HG02610 (cell line): Measurements from ENCODE around the gene CFAP251.
"Not testable (repeated sequence)": the region's sequence is repeated elsewhere in the genome, so short reads cannot be mapped to it uniquely, and the experiment has no call there.

Experiments used
- ATAC-seq: cut with Tn5 transposase; IDR thresholded peaks from one replicate; pipeline ENCODE4 v1.9.1; 2021; ENCODE audit warnings: mild to moderate bottlenecking, moderate library complexity; ENCODE audit not compliant: unreplicated experiment

CFAP251 gene

DNA sequence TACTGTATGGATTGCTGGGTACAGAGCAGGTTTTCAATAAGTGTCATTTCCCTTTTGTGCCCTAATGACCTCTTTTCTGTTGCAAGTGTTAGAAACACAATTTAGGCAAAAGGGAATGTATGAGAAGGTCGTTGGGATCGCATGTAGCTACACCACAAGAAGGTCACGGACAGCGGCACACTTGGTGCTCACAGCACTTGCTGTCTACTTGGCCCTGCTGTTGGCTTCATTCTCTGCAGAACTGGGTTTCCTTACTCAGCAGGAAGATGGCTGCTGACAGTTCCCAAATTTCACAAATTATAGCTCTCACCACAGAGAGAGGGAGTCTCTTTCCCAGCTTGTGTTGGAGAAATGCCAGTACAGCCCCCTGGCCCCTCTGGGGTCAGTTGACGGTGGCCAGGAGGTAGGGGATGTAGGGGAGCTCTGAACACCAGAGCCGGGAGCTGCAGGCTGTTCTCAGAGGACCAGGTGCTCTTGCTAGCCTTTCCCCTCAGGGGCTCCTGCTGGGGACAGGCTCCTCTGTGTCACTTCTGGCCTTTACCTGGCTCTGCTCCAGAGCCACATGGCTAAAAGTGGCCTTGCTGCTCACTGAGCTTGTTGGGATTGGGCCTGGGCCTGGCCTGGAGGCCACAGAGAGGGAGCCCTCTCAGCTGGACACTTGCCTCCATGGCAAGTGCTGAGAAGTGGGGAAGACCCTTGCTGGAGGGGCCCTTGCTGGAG lies 52.3 kb downstream of the CFAP251 start:
- no peak for ATAC-seq

DNA sequence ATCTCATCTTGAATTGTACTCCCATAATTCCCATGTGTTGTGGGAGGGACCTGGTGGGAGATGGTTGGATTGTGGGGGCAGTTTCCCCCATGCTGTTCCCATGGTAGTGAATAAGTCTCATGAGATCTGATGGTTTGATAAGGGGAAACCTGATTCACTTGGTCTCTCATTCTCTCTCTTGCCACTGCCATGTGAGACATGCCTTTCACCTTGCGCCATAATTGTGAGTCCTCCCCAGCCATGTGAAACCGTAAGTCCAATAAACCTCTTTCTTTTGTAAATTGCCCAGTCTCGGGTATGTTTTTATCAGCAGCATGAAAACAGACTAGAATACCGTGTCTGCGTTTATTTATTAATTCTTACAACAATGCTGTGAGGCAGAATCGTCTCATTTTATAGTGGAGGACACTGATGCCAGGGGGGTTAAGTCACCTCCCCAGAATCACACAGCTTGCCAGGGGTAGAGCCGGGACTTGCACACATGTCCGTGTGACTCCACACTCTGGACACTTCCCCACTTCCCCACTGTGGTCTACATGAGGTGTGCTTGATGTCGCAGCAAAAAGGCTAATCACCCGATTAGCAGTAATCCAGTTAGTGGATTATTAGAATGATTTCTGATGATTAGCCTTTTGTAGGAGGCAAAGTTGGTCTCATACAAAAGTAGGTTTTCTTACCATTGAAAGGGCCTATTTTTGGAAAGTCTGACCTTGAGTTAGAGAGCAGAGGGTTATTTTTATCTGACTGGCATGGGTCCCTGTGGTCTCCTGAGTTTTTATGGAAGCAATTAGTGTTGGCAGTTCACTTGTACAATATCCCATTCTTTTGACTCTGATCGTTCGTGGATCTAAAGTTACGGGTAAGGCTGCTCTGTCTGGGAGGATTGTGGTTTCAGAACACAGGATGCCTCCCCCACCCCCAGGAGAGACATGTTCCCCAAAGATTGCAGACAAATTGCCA lies 55.9 kb downstream of the CFAP251 start:
- no peak for ATAC-seq

DNA sequence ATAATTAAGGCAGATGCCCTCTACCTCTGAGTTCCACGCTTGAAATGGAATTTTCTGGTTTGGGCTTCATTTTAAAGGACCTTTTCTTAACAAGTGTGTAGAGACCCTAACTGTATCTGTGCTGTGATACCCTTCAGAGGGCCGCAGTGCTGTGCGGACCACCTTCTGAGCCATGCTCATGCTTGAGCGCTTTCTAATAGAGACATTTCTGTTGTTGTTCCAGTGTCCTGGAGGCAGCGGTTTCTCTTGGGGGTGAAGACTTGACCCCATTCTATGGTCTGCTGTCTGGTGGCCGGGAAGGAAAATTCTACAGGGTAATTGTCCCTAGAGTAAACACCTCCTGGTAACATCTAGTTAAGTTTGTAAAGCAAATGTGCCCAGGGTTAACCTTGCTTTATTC lies 56.6 kb downstream of the CFAP251 start:
- ATAC-seq = no peak

DNA sequence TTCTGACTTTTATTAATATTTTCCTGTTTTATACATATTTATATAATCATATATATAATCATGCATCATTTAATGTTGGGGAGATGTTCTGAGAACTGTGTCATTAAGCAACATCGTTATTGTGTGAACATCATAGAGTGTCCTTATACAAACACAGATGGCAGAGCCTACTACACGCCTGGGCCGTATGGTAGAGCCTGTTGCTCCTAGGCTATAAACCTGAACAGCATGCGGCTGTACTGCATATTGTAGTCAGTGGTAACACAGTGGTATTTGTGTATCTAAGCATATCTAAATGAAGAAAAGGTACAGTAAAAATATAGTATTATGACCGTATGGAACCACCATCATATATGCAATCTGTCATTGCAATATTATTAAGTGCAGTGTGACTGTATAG lies 58.6 kb downstream of the CFAP251 start:
- ATAC-seq = no peak

DNA sequence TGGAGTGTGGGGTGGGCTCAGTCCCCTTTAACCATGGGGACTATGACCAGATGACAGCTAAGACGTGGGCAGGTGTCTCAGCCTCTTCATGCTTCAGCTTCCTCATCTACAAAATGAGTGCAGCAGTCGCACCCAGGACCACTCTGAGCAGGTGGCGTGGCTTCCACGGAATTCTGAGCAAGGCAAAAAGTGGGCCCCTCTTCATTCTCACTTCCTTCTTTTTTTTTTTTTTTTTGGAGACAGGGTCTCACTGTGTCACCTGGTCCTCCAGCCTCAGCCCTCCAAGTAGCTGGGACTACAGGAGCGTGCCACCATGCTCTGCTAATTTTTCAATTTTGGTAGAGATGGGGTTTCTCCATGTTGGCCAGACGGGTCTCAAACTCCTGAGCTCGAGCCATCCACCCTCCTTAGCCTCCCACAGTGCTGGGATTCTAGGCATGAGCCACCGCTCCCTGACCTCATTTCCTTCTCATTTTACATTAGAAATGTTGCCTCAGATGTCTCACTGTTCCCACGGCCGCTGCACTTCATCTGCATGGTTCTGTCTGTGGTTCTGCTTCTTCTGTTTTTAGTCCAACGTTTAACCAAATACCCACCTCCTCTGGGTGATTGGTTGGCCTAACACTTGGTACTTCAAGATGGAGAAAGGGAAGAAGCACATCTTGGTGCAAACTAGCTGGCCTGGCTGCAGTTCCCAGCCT lies 61.9 kb downstream of the CFAP251 start:
- ATAC-seq = peak; percentile 67

DNA sequence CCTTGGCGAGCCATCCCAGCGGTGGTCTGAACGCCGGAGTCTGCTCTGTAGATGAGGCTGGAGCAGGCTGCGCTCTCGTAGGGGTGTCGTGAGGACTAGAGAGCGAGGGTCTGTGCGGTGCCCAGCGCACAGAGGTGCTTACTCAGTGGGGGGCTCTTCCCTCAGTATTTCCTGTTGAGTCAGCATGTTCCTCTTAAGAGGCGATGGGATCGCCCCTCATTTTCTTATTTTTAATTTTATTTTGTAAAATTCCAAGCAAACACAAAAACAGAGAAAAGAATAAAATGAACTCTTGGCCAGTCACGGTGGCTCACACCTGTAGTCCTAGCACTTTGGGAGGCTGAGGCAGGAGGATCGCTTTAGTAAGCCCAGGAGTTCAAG lies 62.5 kb downstream of the CFAP251 start:
- ATAC-seq = no peak

DNA sequence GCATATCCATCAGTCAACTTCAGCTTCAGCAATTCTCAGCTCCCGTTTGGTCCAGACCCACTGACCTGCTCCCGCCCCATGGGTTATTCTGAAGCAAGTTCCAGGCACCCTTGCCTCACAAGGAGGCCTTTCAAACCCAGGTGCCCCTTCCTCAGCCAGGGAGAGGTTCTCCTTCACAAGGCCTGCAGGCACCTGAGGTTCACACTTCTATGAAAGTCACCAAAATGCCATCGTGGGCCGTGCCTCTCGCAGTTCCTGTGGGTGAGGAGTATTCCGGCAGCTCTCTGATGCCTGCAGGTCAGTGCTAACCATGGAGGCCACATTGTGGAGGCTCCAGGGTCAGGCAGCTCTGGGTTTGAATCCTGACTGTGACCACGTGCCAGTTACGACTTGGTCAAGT lies 63.1 kb downstream of the CFAP251 start:
- no peak for ATAC-seq

DNA sequence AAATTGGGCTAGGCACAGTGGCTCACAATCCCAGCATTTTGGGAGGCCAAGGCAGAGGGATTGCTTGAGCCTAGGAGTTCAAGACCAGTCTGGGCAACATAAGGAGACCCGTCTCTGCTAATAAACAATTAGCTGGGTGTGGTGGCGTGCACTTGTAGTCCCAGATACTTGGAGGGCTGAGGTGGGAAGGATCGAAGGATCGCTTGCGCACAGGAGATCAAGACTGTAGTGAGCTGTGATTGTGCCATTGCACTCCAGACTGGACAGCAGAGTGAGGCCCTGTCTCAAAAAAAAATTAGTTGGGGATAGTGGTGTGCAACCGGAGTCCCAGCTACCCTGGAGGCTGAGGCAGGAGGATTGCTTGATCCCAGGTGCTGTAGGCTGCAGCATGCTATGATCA lies 64.6 kb downstream of the CFAP251 start:
- no peak for ATAC-seq

DNA sequence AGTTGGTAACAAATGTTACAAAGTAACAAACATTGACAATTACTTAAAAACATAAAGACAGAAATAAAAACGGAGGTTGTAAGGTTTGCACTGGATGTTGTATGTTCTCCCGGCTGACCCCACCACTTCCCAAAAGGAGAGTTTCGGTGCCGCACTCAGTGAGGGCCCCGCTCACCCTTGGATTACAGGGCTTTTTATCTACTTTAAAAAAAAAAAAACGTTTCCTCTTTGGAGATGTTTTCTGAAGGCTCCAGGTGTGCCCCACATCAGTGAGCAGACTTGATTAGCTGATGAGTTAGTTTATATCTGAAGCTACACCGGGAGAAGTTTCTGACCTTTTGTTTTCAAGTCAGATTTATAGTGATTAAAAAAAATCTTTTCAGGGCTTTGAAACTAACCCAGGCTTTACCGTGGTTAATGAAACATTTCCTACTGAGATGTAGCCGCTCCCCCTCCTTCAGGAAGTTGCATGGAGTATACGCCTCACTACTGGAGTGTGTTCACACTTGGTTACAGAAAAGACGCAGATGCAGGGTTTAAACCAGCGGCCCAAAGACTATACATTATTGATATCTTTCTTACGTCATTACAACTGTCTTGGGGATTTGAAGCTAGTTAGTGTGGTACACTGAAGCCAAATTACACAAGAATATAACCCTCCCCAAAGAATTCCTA lies 65.3 kb downstream of the CFAP251 start:
- ATAC-seq = no peak

DNA sequence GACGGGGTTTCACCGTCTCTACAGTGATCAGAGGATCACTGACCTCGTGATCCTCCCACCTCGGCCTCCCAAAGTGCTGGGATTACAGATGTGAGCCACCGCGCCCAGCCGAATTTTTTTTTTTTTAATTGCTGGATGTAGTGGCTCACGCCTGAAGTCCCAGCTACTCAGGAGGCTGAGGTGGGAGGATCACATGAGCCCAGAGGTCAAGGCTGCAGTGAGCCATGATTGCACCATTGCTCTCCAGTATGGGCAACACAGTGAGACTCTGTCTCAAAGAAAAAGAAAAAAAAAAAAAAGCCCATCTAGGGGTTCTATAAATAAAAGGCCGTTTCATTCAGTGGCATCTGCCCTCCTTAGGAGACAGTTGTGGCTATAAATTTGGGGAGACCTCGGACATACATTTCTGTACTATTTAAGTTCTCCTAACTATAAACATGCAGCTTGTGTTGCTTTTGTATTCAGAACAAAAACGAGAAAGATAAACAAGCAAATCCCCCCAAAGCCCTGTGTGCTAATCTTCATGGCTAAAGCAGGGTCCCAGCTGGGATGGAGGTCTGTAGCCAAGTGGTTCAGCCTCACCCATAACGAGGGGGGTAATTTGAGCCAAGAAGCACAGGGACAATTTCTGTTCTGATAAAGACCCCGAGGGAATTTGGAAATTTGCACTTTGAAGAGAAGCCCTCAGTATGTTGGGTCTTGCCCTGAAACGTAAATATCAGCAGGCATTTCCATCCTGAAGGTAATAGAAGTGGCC lies 68.3 kb downstream of the CFAP251 start:
- no peak for ATAC-seq

DNA sequence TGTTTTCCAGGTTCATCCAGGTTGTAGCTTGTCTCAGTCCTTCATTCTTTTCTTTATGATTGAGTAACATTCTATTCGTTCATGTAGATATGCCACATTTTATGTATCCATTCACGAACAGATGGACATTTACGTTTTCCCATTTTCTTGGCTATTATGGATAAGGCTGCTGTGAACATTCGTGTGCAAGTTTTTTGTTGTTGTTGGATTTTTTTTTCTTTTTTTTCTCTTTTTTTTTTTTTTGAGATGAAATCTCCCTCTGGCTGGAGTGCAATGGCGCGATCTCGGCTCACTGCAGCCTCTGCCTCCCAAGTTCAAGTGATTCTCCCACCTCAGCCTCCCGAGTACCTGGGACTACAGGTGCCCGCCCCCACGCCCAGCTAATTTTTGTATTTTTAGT lies 70.1 kb downstream of the CFAP251 start:
- not testable (repeated sequence) for ATAC-seq

DNA sequence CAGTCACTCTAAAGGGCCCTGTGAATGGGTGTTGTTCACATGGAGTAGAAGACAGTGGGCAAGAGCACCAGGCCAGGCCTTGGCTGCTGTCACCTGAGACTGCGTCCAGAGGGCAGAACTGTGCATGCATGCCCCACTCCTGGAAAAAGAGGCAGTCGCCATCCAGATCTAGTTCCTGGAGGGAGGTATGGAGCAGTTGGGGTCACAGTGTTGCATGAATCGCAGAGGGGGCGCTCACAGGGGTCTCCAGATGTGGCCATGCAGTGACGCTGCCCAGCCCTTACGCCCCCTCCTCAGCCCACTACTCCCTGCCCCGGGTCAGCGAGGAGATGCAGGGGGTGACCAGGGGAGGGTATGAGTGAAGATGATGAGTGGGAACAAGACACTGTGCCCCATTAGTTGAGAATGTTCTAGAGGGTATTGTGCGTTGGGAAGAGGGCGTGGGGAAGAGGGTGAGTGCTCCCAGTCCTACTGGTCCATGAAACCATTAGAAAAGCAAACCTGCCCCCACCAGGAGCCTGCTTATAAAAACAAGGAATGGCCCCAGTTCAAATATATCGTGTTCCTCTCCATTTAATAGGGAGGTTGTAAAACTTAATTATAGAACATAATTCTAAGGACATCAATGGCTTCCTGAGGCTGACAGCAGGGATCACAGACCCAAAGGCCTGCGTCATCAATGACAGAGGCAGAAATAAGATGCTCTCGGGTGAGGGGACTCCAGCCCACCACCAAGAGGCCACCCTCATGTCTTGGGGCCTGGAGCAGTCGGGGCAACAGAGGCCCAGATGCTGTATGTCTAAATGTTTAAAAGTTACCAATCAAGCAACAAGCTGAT lies 71.1 kb downstream of the CFAP251 start:
- ATAC-seq = no peak

DNA sequence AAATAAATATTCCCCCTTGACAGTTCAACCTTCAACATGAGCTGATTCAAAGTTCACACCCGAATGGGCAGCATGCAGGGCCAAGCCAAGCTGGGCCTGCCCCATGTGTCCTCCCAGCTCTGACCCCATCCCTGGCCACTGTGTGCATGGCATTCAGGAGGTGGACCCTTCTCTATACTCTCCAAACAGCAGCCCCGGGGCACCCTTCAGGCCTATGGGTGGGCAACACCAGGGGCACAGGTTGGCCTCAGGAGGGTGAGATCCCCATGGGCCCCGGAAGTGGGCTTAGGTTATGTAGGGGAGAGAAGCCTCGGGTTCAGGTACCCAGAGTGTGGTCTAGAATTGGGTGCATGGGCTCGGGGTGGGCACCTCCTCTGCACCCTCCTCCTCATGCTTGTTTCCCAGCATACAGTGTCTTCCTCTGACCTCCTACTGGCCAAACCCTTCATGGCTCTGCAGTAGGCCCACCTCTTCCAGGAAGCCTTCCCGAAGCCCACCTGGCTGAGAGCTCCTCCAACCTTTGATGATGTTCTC lies 71.8 kb downstream of the CFAP251 start:
- no peak for ATAC-seq

DNA sequence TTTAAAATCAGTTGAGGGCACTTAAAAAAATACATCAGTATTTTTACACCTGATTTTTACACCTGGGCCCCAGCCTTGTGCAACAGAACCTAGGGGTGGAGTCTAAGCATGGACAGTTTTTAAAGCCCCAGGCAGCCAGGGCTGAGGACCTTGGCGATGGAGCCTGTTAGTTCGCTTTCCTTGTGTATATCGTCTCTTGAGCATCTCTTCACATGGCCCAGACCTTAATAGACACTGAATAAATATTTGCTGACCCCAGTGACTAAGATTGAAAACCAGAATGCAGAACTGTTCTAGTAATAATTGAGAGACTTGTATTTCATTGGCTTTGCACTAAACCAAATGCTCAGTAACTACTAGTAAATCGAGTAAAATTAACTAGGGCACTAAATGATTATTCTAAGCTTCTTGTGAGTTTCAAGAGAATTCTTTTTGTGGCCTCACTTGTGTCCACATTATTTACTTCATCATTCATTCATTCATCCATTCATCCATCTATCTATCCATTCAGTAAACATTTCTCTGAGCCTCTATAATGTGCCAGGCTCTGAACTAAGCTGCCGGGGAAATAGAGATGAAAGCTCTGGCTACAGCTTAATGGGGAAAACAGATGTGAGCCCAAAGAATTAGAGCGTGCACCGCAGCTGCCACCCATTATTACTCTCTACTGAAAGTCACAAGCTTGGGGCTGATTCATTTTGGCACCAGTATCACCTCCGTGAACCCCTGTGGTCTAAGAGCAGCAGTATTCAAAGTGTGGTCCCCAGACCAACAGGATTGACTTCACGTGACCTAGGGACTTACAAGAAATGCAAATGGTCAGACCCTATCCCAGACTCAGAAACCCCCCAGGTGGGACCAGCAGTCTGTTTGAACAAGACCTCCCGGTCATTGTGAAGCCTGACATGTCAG lies 72.6 kb downstream of the CFAP251 start:
- peak; percentile 70 for ATAC-seq

DNA sequence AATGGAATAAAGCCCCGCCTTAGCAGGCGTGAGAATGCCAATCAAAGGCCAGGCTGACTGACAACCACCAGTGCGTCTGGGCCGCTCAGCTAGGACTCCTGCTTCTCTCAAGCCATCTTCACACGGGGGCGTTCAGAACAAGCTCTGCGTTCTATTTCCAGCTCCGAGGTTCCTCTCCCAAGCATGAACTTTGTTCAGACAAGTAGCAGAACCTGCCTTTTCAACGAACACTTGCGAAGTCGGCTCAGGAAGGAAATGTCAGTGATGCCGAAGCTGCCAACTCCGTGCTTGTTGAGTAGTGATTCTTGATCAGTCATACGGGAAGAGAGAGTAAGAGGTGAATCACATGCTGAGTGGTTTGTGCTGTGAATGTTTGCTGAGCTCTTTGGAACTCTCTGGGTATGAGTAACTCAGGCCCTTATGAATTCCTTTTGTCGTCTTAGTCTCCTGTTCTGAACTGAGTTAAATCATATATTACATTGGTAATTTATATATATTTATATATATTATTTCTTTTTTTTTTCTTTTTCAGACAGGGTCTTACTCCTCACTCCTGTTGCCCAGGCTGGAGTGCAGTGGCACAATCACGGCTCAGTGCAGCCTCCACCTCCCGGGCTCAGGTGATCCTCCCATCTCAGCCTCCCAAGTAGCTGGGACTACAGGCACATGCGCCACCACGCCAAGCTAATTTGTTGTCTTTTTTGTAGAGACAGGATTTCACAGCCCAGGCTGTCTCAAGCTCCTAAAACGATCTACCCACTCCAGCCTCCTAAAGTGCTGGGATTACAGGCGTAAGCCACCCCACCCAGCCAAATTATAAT lies 73.9 kb downstream of the CFAP251 start:
- ATAC-seq = peak; percentile 86

DNA sequence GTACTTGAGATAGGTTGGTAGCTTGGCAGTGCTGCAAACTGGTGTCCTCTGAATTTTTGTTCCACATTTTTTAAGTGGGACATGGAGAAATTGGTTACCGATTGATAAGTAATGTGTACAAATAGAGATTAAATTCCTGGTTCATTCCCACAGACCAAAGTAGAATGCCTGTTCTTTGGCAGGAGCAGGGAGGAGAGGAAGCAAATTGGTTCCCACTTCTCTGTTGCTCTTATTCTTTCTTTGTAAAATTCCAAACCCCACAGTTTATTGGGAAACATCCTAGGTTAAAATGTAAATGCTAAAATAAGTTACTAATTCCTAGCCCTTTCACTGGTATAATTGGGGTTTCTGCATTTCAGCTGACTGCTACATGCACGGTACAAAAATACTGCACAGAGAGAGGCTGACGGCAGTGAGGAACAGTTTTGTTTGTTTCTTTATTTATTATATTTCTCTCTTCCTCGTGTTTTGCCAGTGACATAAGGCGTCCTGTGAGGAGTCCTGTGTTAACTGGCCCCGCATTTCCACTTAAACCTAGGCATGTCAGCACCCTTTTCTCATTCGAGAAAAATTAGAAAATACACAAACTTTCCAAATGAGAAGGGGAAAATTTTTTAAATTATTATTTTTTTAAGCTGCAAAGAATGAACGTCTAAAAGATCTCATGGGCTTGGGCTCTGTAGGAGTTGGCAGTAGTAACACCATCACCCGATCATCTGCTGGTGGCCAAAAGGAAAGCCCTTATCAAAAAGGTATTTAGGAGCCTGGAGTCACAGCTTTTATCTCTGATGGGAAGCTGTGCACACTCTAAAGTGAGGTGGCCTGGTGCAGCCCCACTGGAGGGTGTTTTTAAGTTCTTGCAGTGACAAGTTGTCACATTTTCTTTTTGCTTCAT lies 77.9 kb downstream of the CFAP251 start:
- ATAC-seq = no peak
